Fibroblast of lung (primary cell): ENCODE results near the gene MAML2. TPM values are rescaled to one million over a fixed set of nuclear protein-coding genes. Genes with fewer than 3 reads are reported as not detected.

Experiments used
- DNase-seq, 2 donors: peaks; one replicate each; pipeline versions ENCODE4 v3.0.0 to v3.0.0-alpha.2; 2010; ENCODE audit warnings: low read depth in 2 of 2
- H2AFZ ChIP-seq: 2 replicates; pipeline ENCODE4 v1.5.1; 2012; ENCODE audit warnings: low read length, control low read depth, inconsistent platforms
- H3K27ac ChIP-seq: 2 replicates; pipeline ENCODE4 v1.5.1; 2011; ENCODE audit warnings: low read length, control low read depth; ENCODE audit not compliant: insufficient read depth
- H3K27me3 ChIP-seq: 2 replicates; pipeline ENCODE4 v1.5.1; 2011; ENCODE audit warnings: mild to moderate bottlenecking, low read length; ENCODE audit not compliant: control insufficient read depth, insufficient read depth
- H3K36me3 ChIP-seq: 2 replicates; pipeline ENCODE4 v1.5.1; 2011; ENCODE audit warnings: low read length; ENCODE audit not compliant: control insufficient read depth, insufficient read depth
- H3K4me1 ChIP-seq: 2 replicates; pipeline ENCODE4 v1.5.1; 2011; ENCODE audit warnings: low read length; ENCODE audit not compliant: control insufficient read depth, insufficient read depth; ENCODE audit errors: extremely low read depth
- H3K4me2 ChIP-seq: 2 replicates; pipeline ENCODE4 v1.5.1; 2011; ENCODE audit warnings: low read length, control low read depth; ENCODE audit not compliant: insufficient read depth; ENCODE audit errors: extremely low read depth
- H3K4me3 ChIP-seq, 4 experiments: fragments of 200-600 bp in 1 of 4; sonication (generic) in 1 of 4; replicated peaks in 1 of 4; 2 replicates each; pipeline ENCODE4 v1.5.1; 2011 to 2016; ENCODE audit warnings: low read length in 4 of 4, low read depth in 3 of 4, mild to moderate bottlenecking in 3 of 4, control low read depth in 2 of 4, inconsistent platforms in 1 of 4, mixed read lengths in 1 of 4; ENCODE audit not compliant: insufficient read depth in 1 of 4; ENCODE audit errors: control extremely low read depth in 1 of 4
- H3K79me2 ChIP-seq: 2 replicates; pipeline ENCODE4 v1.5.1; 2012; ENCODE audit warnings: mild to moderate bottlenecking, low read length, inconsistent platforms; ENCODE audit not compliant: control insufficient read depth, insufficient read depth
- H3K9ac ChIP-seq: 2 replicates; pipeline ENCODE4 v1.5.1; 2011; ENCODE audit warnings: mild to moderate bottlenecking, low read length, control low read depth; ENCODE audit not compliant: insufficient read depth
- H3K9me3 ChIP-seq: 2 replicates; pipeline ENCODE4 v1.5.1; 2012; ENCODE audit warnings: low read depth, low read length; ENCODE audit not compliant: control insufficient read depth, insufficient read depth
- H4K20me1 ChIP-seq: 2 replicates; pipeline ENCODE4 v1.5.1; 2011; ENCODE audit warnings: low read length; ENCODE audit not compliant: control insufficient read depth, insufficient read depth; ENCODE audit errors: extremely low read depth
- EZH2 ChIP-seq: IDR thresholded peaks from 2 replicates; pipeline ENCODE4 v1.5.1; 2012; ENCODE audit warnings: low read length, control low read depth, mild to moderate bottlenecking; ENCODE audit errors: missing control alignments
- polyA plus RNA-seq, 2 donors: library from polyadenylated mRNA; depleted of rRNA in 1 of 2; stranded (reverse) in 1 of 2; unstranded in 1 of 2; fragments of >200 nt; gene quantifications; 2 replicates each; pipeline ENCODE4 v1.2.1, GENCODE V29; 2011 to 2012; ENCODE audit warnings: missing spikeins in 1 of 2
- total RNA-seq: library from RNA; depleted of rRNA; stranded (reverse); fragments of >200 nt; gene quantifications from 2 replicates; pipeline ENCODE4 v1.2.1, GENCODE V29; 2014
- TF ChIP-seq, protein P1 (sequence below), 2 donors: IDR thresholded peaks in 1 of 2; conservative IDR thresholded peaks in 1 of 2; 1 replicate in 1 of 2; 2 replicates in 1 of 2; pipeline ENCODE4 v1.5.1; 2011 to 2012; ENCODE audit warnings: low read length in 2 of 2, control low read depth in 1 of 2, inconsistent platforms in 1 of 2, low read depth in 1 of 2, mild to moderate bottlenecking in 1 of 2

The MAML2 gene
- total and polyA plus RNA-seq, 2 donors (not counting 1 experiment from before 2014, with no cell fraction given) = 13.0 to 19.0 TPM

GRCh38 chr11:96306933-96307775, 35.8 kb downstream of the MAML2 start:
- H3K36me3 ChIP-seq = no peaks in the 10 kb centered on the region

DNA sequence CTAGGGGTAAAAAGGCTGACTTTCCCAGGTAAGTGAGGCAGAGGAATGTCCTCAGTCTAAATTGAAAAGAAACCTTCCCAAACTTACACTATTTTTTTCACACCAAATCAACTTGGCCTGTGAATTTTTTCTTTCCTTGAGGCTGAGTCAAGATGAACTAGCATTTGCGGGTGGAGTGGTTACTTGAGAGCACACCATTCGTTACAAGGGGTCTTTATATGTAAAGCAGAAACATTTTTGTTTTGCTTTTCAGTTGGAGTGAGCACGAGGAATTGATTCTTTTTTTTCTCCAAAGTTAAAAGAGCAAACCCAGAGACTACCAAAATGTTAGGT, 36.4 kb downstream of the MAML2 start:
- peak overlapping the region; percentile 68 for H3K4me2 ChIP-seq
- H4K20me1 ChIP-seq = no peaks in the 10 kb centered on the region
- H3K9ac ChIP-seq = peak overlapping the region; percentile 51
- peak overlapping the region; percentile 98 for H3K27ac ChIP-seq
- peaks cover 44% of the 10 kb centered on the region for H3K4me1 ChIP-seq
- H3K4me3 ChIP-seq = peak overlapping the region; percentile 4 to 48 (median 32)
- TF ChIP-seq, protein P1, sequence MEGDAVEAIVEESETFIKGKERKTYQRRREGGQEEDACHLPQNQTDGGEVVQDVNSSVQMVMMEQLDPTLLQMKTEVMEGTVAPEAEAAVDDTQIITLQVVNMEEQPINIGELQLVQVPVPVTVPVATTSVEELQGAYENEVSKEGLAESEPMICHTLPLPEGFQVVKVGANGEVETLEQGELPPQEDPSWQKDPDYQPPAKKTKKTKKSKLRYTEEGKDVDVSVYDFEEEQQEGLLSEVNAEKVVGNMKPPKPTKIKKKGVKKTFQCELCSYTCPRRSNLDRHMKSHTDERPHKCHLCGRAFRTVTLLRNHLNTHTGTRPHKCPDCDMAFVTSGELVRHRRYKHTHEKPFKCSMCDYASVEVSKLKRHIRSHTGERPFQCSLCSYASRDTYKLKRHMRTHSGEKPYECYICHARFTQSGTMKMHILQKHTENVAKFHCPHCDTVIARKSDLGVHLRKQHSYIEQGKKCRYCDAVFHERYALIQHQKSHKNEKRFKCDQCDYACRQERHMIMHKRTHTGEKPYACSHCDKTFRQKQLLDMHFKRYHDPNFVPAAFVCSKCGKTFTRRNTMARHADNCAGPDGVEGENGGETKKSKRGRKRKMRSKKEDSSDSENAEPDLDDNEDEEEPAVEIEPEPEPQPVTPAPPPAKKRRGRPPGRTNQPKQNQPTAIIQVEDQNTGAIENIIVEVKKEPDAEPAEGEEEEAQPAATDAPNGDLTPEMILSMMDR (conservative IDR thresholded peaks at IDR 0.05 in 1 of 2, IDR thresholded peaks at IDR 0.05 in 1 of 2; ENCODE audit: low read depth in 1 of 2, low read length in 2 of 2) = no peak
- TF ChIP-seq EZH2 = no peak
- H3K79me2 ChIP-seq = peaks cover 57% of the 10 kb centered on the region
- no peaks in the 10 kb centered on the region for H3K27me3 ChIP-seq
- no peak overlapping the region for H2AFZ ChIP-seq
- no peaks in the 10 kb centered on the region for H3K9me3 ChIP-seq
- no peak for DNase-seq
- H3K36me3 ChIP-seq = no peaks in the 10 kb centered on the region

More at GRCh38 chr11:96306933-96307775, 35.8 kb downstream of the MAML2 start:
- Histone ChIP-seq H3K79me2 (peaks cover 52% of the 10 kb centered on the region), H3K9ac (peak overlapping the region; percentile 69), H3K4me3 (peak overlapping the region; percentile 17 to 48 (median 32)), H3K9me3 (no peaks in the 10 kb centered on the region), H3K27me3 (no peaks in the 10 kb centered on the region), H3K4me2 (peak overlapping the region; percentile 94), H3K4me1 (peaks cover 44% of the 10 kb centered on the region), H4K20me1 (no peaks in the 10 kb centered on the region), H2AFZ (no peak overlapping the region), H3K27ac (peak overlapping the region; percentile 98)
- peak; percentile 99 for DNase-seq
- TF ChIP-seq EZH2 = no peak
- TF ChIP-seq, protein P1 (conservative IDR thresholded peaks at IDR 0.05 in 1 of 2, IDR thresholded peaks at IDR 0.05 in 1 of 2; ENCODE audit: low read depth in 1 of 2, low read length in 2 of 2) = no peak

GRCh38 chr11:96306071-96306470, 36.9 kb downstream of the MAML2 start:
- H3K4me1 ChIP-seq = peaks cover 44% of the 10 kb centered on the region
- no peak for TF ChIP-seq EZH2
- TF ChIP-seq, protein P1 (conservative IDR thresholded peaks at IDR 0.05 in 1 of 2, IDR thresholded peaks at IDR 0.05 in 1 of 2; ENCODE audit: low read depth in 1 of 2, low read length in 2 of 2) = no peak
- no peaks in the 10 kb centered on the region for H4K20me1 ChIP-seq
- H3K9me3 ChIP-seq = no peaks in the 10 kb centered on the region
- H3K36me3 ChIP-seq = no peaks in the 10 kb centered on the region
- peak overlapping the region; percentile 68 for H3K4me2 ChIP-seq
- H3K79me2 ChIP-seq = peaks cover 61% of the 10 kb centered on the region
- H3K27me3 ChIP-seq = no peaks in the 10 kb centered on the region
- H3K9ac ChIP-seq = peak overlapping the region; percentile 51
- H3K4me3 ChIP-seq = peak overlapping the region; percentile 4 to 48 (median 32)
- no peak for DNase-seq
- H2AFZ ChIP-seq = no peak overlapping the region
- peak overlapping the region; percentile 98 for H3K27ac ChIP-seq
